Left forelimb (tissue), 1 donor: Measurements from ENCODE around the gene SERPINA9.
"Not testable (repeated sequence)": the region's sequence is repeated elsewhere in the genome, so short reads cannot be mapped to it uniquely, and the experiment has no call there.

ENCODE experiments used
- DNase-seq: peaks from one replicate; pipeline ENCODE4 v3.0.0-alpha.2; 2018; ENCODE audit warnings: low spot score

The SERPINA9 gene

DNA sequence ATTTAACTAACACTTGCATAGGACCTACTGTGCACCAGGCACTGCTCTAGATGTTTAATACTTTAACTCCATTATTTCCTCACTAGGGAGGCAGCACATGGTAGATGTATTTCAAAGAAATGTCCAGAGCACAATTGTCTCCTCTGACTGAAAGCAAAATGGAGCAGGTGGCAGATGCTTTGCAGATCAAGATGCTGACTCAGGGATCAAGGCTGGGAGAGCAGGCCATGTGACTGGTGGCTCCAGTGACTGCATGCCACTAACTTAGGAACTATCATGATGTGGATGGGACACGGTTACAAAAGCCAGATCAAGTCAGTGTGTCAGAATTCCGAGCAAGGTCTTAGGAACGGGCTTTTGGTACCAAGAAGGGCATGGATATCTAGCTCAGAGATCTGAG lies 51.6 kb downstream of the SERPINA9 start:
- DNase-seq: no peak

DNA sequence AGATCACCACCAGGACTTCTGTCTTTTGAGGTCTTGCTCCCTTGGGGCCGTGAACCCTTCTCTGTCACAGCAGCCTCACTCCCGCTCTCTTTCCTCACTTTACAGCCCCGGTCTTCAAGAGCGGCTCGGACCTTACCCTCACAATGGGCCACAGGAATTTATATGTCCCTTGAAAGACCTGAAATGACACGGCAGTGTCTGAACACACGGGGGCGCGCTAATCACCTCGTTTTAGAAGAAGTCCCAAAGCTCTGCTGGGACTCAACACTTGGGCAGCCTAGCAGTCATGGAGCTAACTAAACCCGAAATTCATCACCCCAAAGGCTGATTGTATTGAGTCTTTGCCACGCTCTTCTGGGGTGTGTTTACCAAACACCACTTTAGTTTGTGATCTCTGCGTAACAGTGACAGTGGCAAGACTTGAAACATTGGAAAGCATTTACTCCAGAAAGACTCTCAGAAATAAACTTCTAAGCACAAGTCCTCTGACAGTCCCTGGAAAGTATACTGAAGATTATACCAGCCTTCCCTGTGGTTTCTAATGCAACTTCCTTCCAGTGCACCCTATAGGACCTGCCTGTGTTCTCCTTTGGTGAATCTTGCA lies 52.4 kb downstream of the SERPINA9 start:
- DNase-seq: no peak

DNA sequence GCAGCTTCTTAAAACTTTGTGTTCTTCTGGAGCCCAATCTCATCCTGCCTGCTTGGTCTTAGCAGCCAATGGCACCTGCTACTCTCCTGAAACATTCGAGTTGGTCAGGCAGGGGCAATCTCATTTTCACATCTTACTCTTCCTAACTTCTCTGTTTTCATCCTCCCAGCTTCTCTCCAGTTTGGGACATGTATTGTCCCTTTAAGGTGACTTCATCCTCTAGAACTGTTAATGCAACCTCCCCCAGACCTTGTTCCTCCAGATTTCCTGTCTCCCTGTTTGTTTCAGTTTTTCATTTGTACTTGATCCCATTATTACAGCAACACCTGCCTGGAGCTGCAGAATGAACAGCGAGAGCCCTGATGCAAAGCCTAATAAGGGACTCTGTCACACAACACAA lies 54.7 kb downstream of the SERPINA9 start:
- DNase-seq: no peak

- not testable (repeated sequence) for DNase-seq
Observed at GRCh38 chr14:94417497-94418205, 58.3 kb downstream of the SERPINA9 start.
